LNCAP (cell line): ENCODE results near the gene WNT3.

Experiments
- TF ChIP-seq, protein P1 (sequence below): fragments of 450-650 bp; IDR thresholded peaks from 2 replicates; pipeline ENCODE4 v1.5.1; 2017; ENCODE audit warnings: mild to moderate bottlenecking

WNT3 gene

DNA sequence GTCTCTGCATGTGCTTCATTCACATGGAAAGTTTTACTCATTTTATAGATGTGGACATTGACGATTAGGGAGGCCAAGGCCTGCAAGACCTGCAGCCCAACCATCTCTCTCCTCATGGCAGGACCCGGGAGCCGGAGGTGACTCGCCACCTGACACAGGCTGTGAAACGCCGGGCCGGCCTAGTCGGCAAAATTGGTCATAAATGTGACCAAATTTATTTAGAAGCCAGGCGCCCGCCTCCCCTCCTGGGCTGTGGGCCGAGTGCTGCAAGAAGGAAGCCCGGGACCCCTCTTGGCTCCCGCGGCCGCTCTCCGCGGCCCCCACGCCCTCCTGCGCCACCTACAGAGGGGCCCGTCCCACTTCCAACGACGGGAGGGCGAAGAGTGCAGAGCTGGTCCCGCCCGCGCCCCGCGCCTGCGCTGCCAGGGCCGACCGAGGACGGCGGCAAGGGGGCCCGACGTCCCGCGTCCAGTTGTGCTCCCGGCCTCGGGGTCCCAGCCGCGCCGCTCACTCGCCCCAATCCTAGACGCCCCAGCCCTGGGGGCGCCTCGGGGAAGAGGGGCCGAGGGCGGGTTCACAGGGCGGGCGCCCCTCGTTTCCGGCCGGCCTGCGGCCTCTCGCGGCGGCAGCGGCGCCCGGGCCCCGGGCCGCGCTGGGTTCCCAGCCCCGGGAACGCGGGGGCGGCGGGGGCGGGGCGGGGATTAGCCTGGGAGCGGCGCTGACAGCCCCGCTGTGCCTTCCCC, 47.5 kb downstream of the WNT3 start:
- TF ChIP-seq, protein P1, sequence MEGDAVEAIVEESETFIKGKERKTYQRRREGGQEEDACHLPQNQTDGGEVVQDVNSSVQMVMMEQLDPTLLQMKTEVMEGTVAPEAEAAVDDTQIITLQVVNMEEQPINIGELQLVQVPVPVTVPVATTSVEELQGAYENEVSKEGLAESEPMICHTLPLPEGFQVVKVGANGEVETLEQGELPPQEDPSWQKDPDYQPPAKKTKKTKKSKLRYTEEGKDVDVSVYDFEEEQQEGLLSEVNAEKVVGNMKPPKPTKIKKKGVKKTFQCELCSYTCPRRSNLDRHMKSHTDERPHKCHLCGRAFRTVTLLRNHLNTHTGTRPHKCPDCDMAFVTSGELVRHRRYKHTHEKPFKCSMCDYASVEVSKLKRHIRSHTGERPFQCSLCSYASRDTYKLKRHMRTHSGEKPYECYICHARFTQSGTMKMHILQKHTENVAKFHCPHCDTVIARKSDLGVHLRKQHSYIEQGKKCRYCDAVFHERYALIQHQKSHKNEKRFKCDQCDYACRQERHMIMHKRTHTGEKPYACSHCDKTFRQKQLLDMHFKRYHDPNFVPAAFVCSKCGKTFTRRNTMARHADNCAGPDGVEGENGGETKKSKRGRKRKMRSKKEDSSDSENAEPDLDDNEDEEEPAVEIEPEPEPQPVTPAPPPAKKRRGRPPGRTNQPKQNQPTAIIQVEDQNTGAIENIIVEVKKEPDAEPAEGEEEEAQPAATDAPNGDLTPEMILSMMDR = no peak

DNA sequence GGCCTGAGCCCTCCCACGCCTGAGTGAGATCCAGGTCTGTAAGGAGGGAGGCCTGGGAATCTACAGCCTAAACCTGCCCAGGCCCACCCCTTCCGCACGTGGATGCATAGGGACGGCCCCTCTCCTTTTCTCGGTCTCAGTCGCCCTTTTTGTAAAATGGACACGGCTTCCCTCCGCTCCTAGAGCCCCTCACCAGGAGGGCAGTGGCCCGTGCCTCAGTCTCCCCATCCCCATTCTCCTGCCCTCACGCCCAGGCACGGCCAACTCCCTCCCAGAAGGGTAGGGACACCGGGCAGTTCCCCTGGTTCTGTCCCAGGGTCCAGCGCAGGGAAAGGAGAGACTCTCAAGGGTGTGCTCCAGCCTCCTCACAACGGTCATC, 48.1 kb downstream of the WNT3 start:
- TF ChIP-seq, protein P1 = no peak

DNA sequence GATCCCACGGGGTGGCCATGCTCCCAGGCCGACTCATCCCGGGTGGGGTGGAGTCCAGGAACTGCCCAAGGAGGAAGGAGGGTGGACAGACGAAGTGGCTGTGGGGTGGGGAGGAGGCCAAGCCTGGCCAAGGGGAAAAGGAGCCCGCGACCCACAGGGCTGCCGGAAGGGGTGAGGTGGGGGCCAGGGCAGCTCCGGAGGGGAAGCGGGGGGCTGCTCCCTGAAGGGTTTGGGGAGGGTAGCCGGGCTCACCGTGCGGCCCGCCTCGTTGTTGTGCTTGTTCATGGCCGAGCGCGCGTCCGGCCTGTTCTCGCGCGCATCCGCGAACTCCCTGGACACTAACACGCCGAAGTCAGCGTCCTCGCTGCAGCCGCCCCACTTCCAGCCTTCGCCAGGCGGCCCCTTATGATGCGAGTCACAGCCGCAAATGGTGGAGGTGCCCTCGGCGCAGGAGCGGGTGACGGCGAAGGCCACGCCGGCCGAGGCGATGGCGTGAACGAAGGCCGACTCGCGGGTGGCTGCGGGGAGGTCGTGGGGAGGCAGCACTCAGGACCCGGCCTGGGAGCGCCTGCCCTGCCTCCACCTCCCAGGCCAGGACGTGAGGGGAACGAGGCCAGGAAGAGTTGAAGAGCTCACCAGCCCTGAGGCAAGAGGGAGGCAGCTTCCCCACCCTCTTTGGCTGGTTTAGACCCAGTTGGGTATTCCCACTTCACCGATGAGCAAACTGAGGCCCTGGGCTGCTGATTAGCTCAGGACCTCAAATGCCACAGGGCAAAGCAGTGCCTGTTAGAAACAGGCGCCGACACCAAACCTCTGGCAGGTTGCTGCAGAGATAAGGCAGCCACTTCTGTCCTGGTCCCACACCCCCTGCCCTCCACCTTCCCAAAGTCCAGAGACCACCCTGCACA, 48.7 kb downstream of the WNT3 start:
- TF ChIP-seq, protein P1 = no peak

DNA sequence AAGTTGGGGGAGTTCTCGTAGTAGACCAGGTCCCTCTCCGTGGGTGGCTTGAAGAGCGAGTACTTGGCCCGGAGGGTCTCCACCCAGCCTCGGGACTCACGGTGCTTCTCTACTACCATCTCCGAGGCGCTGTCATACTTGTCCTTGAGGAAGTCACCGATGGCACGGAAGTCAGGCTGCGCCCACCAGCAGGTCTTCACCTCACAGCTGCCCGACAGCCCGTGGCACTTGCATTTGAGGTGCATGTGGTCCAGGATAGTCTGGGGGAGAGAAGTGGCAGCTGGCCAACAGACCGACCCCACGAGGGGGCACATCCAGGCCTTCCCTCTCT, 50.0 kb downstream of the WNT3 start:
- TF ChIP-seq, protein P1 = no peak

DNA sequence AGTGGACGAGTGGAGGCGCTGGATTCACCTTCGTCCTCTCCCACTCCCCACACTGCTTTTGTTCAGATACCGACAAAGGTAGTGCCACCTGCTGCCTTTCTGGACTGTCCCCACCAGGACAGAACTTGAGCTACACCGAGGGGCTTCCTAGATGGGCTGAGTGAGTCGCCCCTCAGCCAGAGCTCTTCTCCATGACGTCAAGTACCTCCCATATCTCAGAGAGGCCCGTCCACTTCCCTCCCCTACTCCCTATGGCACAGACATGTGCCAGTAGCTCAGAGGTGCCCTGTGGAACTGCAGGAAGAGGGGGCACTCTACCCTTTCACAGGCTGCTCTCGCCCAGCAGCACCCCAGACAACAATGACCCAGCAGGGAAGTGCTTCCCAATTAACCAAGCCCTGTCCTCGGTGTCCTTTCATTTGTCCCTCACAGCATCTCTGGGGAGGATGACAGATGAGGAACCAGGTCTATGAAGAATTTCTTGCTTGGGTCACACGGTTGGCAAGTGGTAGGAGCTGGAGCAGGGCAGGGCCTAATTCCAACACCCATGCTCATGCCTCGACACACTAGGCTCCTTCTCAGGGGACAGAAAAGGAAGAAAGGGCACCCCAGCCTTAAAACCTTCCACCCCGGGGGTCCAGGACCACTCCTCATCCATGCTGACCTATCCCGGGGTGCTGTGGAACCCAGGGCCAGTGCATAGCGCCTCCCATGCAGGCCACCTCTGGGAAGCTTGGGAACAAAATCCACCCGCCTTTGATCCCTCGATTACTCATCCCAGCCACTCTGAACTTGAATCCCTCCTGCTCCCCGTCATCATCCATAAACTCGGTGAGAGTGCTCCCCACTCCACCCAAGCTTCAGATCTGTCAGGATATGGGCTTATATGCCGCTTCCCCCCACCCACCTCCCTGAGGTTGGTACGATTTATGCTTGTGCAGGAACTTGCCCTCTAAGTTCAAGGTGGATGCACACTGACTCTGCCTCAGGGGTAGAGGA, 51.7 kb downstream of the WNT3 start:
- TF ChIP-seq, protein P1 = no peak

DNA sequence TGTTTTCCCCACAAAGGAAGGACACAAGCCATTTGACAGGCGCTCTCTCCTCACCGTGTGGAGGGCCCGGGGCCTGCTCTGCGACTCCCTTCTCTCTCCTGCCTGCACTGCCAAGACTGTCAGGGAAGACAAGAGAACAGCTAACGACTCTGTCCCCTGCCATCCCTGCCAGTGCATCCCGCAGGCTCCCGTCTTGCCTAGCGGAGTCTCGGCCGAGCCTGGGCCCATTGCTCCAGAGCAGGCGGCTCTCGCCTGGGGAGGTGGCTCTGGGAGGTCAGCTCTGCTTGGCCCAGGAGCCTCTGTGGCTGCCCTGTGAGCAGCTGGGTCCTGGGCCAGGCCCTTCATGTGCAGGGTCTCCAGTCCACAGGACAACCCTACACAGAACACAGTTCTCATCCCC, 53.0 kb downstream of the WNT3 start:
- TF ChIP-seq, protein P1 = no peak
